Mesenchymal stem cell (in vitro differentiated cells and primary cell): ENCODE measurements around the gene APEH.
A peak's percentile ranks its signal among the peaks of the same experiment; 100 is the strongest.

Experiments
- DNase-seq: peaks from one replicate; pipeline ENCODE4 v3.0.0-alpha.2; 2013
- H2AFZ ChIP-seq: one replicate; pipeline ENCODE4 v1.6.1; 2013; ENCODE audit warnings: low read depth, mild to moderate bottlenecking, control low read depth, inconsistent platforms, low read length, moderate library complexity
- H2AK5ac ChIP-seq: 2 replicates; pipeline ENCODE4 v1.6.1; 2013; ENCODE audit warnings: low read length, moderate library complexity, mild to moderate bottlenecking, inconsistent platforms; ENCODE audit not compliant: severe bottlenecking
- H2BK120ac ChIP-seq: one replicate; pipeline ENCODE4 v1.6.1; 2013; ENCODE audit warnings: low read depth, mild to moderate bottlenecking, inconsistent platforms, low read length, moderate library complexity
- H2BK12ac ChIP-seq, 2 experiments: one replicate each; pipeline ENCODE4 v1.6.1; 2013; ENCODE audit warnings: inconsistent platforms in 2 of 2, low read length in 2 of 2, mild to moderate bottlenecking in 2 of 2, moderate library complexity in 2 of 2, control low read depth in 1 of 2
- H2BK15ac ChIP-seq: one replicate; pipeline ENCODE4 v1.6.1; 2013; ENCODE audit warnings: mild to moderate bottlenecking, low read depth, inconsistent platforms; ENCODE audit not compliant: poor library complexity, severe bottlenecking
- H2BK5ac ChIP-seq: 2 replicates; pipeline ENCODE4 v1.6.1; 2013; ENCODE audit warnings: low read depth, mild to moderate bottlenecking, low read length, control low read depth, inconsistent platforms; ENCODE audit not compliant: poor library complexity, severe bottlenecking
- H3K14ac ChIP-seq, 2 experiments: one replicate each; pipeline ENCODE4 v1.6.1; 2013; ENCODE audit warnings: inconsistent platforms in 2 of 2, low read length in 2 of 2, control low read depth in 1 of 2, mild to moderate bottlenecking in 1 of 2, moderate library complexity in 1 of 2
- H3K18ac ChIP-seq, 2 experiments: one replicate each; pipeline ENCODE4 v1.6.1; 2013; ENCODE audit warnings: inconsistent platforms in 2 of 2, low read length in 2 of 2, control low read depth in 1 of 2, low read depth in 1 of 2, mild to moderate bottlenecking in 1 of 2
- H3K23ac ChIP-seq, 2 experiments: one replicate each; pipeline ENCODE4 v1.6.1; 2013; ENCODE audit warnings: inconsistent platforms in 2 of 2, low read length in 2 of 2, mild to moderate bottlenecking in 2 of 2, moderate library complexity in 2 of 2, control low read depth in 1 of 2
- H3K27ac ChIP-seq: 2 replicates; pipeline ENCODE4 v1.5.1; 2013; ENCODE audit warnings: mild to moderate bottlenecking, moderate library complexity, low read length, control low read depth, inconsistent platforms; ENCODE audit not compliant: poor library complexity, severe bottlenecking
- H3K27me3 ChIP-seq, 2 experiments: 2 replicates each; pipeline versions ENCODE4 v1.6.1 to v1.7.0; 2013; ENCODE audit warnings: low read length in 2 of 2, mild to moderate bottlenecking in 2 of 2, moderate library complexity in 2 of 2, control low read depth in 1 of 2, inconsistent platforms in 1 of 2; ENCODE audit not compliant: control insufficient read depth in 1 of 2, insufficient read depth in 1 of 2
- H3K36me3 ChIP-seq, 2 experiments: 2 replicates each; pipeline versions ENCODE4 v1.6.1 to v1.7.0; 2013; ENCODE audit warnings: low read length in 2 of 2, control low read depth in 1 of 2, inconsistent platforms in 1 of 2, low read depth in 1 of 2, mild to moderate bottlenecking in 1 of 2; ENCODE audit not compliant: insufficient read depth in 2 of 2, control insufficient read depth in 1 of 2
- H3K4ac ChIP-seq, 2 experiments: one replicate each; pipeline ENCODE4 v1.6.1; 2013; ENCODE audit warnings: inconsistent platforms in 2 of 2, low read length in 2 of 2, mild to moderate bottlenecking in 2 of 2, moderate library complexity in 2 of 2, control low read depth in 1 of 2, low read depth in 1 of 2
- H3K4me1 ChIP-seq: 2 replicates; pipeline ENCODE4 v1.6.1; 2013; ENCODE audit warnings: low read depth, low read length, control low read depth; ENCODE audit not compliant: control insufficient read depth, insufficient read depth
- H3K4me2 ChIP-seq: 2 replicates; pipeline ENCODE4 v1.6.1; 2013; ENCODE audit warnings: low read length, mild to moderate bottlenecking, inconsistent platforms; ENCODE audit not compliant: poor library complexity, severe bottlenecking
- H3K4me3 ChIP-seq, 2 experiments: 2 replicates each; pipeline versions ENCODE4 v1.5.1 to v1.7.0; 2013; ENCODE audit warnings: low read length in 2 of 2, mild to moderate bottlenecking in 2 of 2, control low read depth in 1 of 2, low read depth in 1 of 2; ENCODE audit not compliant: insufficient read depth in 1 of 2
- H3K79me1 ChIP-seq: replicated peaks from 2 replicates; pipeline ENCODE4 v1.6.1; 2013; ENCODE audit warnings: mild to moderate bottlenecking, control low read depth, low read length, inconsistent platforms; ENCODE audit not compliant: poor library complexity, severe bottlenecking
- H3K9ac ChIP-seq: 2 replicates; pipeline ENCODE4 v1.7.0; 2013; ENCODE audit warnings: mild to moderate bottlenecking, low read length, moderate library complexity
- H3K9me3 ChIP-seq: 2 replicates; pipeline ENCODE4 v1.7.0; 2013; ENCODE audit warnings: mild to moderate bottlenecking, low read length; ENCODE audit not compliant: control insufficient read depth
- H4K8ac ChIP-seq: one replicate; pipeline ENCODE4 v1.6.1; 2013; ENCODE audit warnings: inconsistent platforms, mild to moderate bottlenecking, low read length, moderate library complexity
- H4K91ac ChIP-seq: one replicate; pipeline ENCODE4 v1.6.1; 2013; ENCODE audit warnings: mild to moderate bottlenecking, low read length, inconsistent platforms
- WGBS: methylation state at CpG from one replicate; pipeline ENCODE4 v1.1.7; 2013; ENCODE audit warnings: mixed read lengths; 5-methylcytosine and 5-hydroxymethylcytosine counted together

APEH gene

GRCh38 chr3:49663831-49664230 is 10.3 kb upstream of the APEH start:
- H4K91ac ChIP-seq = no peak overlapping the region
- no peaks in the 10 kb centered on the region for H3K79me1 ChIP-seq
- WGBS = 92% methylated on average over 1 of the region's 1 CpG
- H3K9ac ChIP-seq = no peak overlapping the region
- H2AK5ac ChIP-seq = no peak overlapping the region
- no peak overlapping the region for H2BK120ac ChIP-seq
- H3K23ac ChIP-seq = no peak overlapping the region
- H3K9me3 ChIP-seq = no peaks in the 10 kb centered on the region
- no peak overlapping the region for H3K27ac ChIP-seq
- H2BK15ac ChIP-seq = no peak overlapping the region
- H3K36me3 ChIP-seq = no peaks in the 10 kb centered on the region
- H3K27me3 ChIP-seq = peaks cover 0 to 70% of the 10 kb centered on the region in 2 experiments
- no peak overlapping the region for H2AFZ ChIP-seq
- H3K4me3 ChIP-seq = no peak overlapping the region
- no peak overlapping the region for H3K14ac ChIP-seq
- no peak overlapping the region for H2BK12ac ChIP-seq
- H3K4ac ChIP-seq = no peak overlapping the region
- no peak overlapping the region for H3K18ac ChIP-seq
- no peak overlapping the region for H2BK5ac ChIP-seq
- peaks cover 28% of the 10 kb centered on the region for H3K4me1 ChIP-seq
- H3K4me2 ChIP-seq = no peak overlapping the region
- DNase-seq = no peak
- no peak overlapping the region for H4K8ac ChIP-seq

GRCh38 chr3:49664300-49664699 is 9.9 kb upstream of the APEH start:
- Histone ChIP-seq H2BK5ac (no peak overlapping the region), H3K4me3 (no peak overlapping the region), H3K27me3 (peaks cover 0 to 71% of the 10 kb centered on the region in 2 experiments), H2AK5ac (no peak overlapping the region), H3K4me1 (peaks cover 33% of the 10 kb centered on the region), H3K18ac (no peak overlapping the region), H2BK120ac (no peak overlapping the region), H4K91ac (no peak overlapping the region), H3K14ac (no peak overlapping the region), H4K8ac (no peak overlapping the region), H3K9me3 (no peaks in the 10 kb centered on the region), H2AFZ (no peak overlapping the region), H3K79me1 (no peaks in the 10 kb centered on the region), H3K23ac (no peak overlapping the region), H3K36me3 (no peaks in the 10 kb centered on the region), H2BK15ac (no peak overlapping the region), H3K4me2 (no peak overlapping the region), H3K4ac (no peak overlapping the region), H3K9ac (no peak overlapping the region), H3K27ac (no peak overlapping the region), H2BK12ac (no peak overlapping the region)
- no peak for DNase-seq
- WGBS = 88% methylated on average over 11 of the region's 11 CpGs

- Histone ChIP-seq H3K36me3 (no peaks in the 10 kb centered on the region), H4K91ac (no peak overlapping the region), H2AK5ac (no peak overlapping the region), H3K9me3 (no peaks in the 10 kb centered on the region), H3K23ac (no peak overlapping the region), H3K4me1 (peaks cover 35% of the 10 kb centered on the region), H3K27me3 (peaks cover 0 to 60% of the 10 kb centered on the region in 2 experiments), H3K79me1 (no peaks in the 10 kb centered on the region), H3K4me3 (no peak overlapping the region), H2BK5ac (no peak overlapping the region), H3K9ac (no peak overlapping the region), H3K14ac (no peak overlapping the region), H3K18ac (no peak overlapping the region), H3K27ac (no peak overlapping the region), H4K8ac (no peak overlapping the region), H3K4me2 (no peak overlapping the region), H3K4ac (no peak overlapping the region), H2BK15ac (no peak overlapping the region), H2AFZ (no peak overlapping the region), H2BK120ac (no peak overlapping the region), H2BK12ac (no peak overlapping the region)
- DNase-seq = no peak
- WGBS = 89% methylated on average over 6 of the region's 6 CpGs
These were observed 8.2 kb upstream of the APEH start for GRCh38 chr3:49665822-49666519.

GRCh38 chr3:49666592-49666991 is 7.6 kb upstream of the APEH start:
- Histone ChIP-seq H4K8ac (no peak overlapping the region), H3K27me3 (peaks cover 0 to 60% of the 10 kb centered on the region in 2 experiments), H3K4me1 (peaks cover 34% of the 10 kb centered on the region), H2BK12ac (no peak overlapping the region), H2AFZ (no peak overlapping the region), H3K18ac (no peak overlapping the region), H2BK15ac (no peak overlapping the region), H3K36me3 (no peaks in the 10 kb centered on the region), H2AK5ac (no peak overlapping the region), H2BK120ac (no peak overlapping the region), H2BK5ac (no peak overlapping the region), H4K91ac (no peak overlapping the region), H3K79me1 (no peaks in the 10 kb centered on the region), H3K14ac (no peak overlapping the region), H3K27ac (no peak overlapping the region), H3K4me3 (no peak overlapping the region), H3K23ac (no peak overlapping the region), H3K4ac (no peak overlapping the region), H3K9me3 (no peaks in the 10 kb centered on the region), H3K4me2 (peak overlapping the region; percentile 19), H3K9ac (no peak overlapping the region)
- 70% methylated on average over 7 of the region's 8 CpGs for WGBS
- peak; percentile 4 for DNase-seq
